ENCODE results near the gene RAB22A. TPM values are rescaled to one million over a fixed set of nuclear protein-coding genes. Genes with fewer than 3 reads are reported as not detected.

Gene RAB22A
- total RNA-seq, 1 donor from 2014 or later, result 17.8 TPM

- Histone ChIP-seq H3K36me3 (no peaks in the 10 kb centered on the region), H3K4me3 (no peak overlapping the region), H3K4me1 (no peaks in the 10 kb centered on the region), H3K27ac (no peak overlapping the region), H3K27me3 (no peaks in the 10 kb centered on the region), H3K9me3 (no peaks in the 10 kb centered on the region)
- TF ChIP-seq CTCF (IDR thresholded peaks at IDR 0.05), result no peak
- no peak for DNase-seq (ENCODE audit: low spot score in 2 of 2)
- intact Hi-C loops (cut with DNase I), result no loop called here
Measured at GRCh38 chr20:58339741-58340140, 30.2 kb downstream of the RAB22A start.

DNA sequence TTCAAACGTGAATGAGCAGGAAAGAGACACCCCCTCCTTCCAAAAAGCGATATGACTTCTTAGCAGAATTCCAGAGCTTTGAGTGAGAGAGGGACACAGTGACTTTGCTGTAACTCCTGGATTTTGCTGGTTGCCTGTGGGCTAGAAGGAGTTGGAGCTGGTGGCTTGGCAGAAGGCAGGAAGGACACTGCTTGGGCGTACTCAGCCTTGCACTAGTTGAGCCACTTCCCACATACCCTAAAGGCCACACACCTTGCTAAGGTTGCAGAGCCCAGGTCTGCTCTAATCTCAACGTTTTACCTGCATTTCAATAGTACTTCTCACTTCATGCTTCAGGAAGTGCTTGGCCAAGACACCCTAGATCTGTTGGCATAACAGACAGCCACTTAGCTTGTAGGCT is 30.6 kb downstream of the RAB22A start:
- Histone ChIP-seq H3K4me1 (no peaks in the 10 kb centered on the region), H3K27me3 (no peaks in the 10 kb centered on the region), H3K4me3 (no peak overlapping the region), H3K9me3 (no peaks in the 10 kb centered on the region), H3K27ac (no peak overlapping the region), H3K36me3 (peaks cover 2% of the 10 kb centered on the region in 2 donors)
- no peak for TF ChIP-seq CTCF (IDR thresholded peaks at IDR 0.05)
- intact Hi-C loops (cut with DNase I), result no loop called here
- DNase-seq (ENCODE audit: low spot score in 2 of 2), result no peak

- Histone ChIP-seq H3K4me3 (no peak overlapping the region), H3K36me3 (peaks cover 9% of the 10 kb centered on the region in 2 donors), H3K27ac (no peak overlapping the region), H3K4me1 (no peaks in the 10 kb centered on the region), H3K27me3 (no peaks in the 10 kb centered on the region), H3K9me3 (no peaks in the 10 kb centered on the region)
- intact Hi-C loops (cut with DNase I), result no loop called here
- DNase-seq (ENCODE audit: low spot score in 2 of 2), result no peak
- no peak for TF ChIP-seq CTCF (IDR thresholded peaks at IDR 0.05)
Measured at GRCh38 chr20:58340853-58341252, 31.3 kb downstream of the RAB22A start.

DNA sequence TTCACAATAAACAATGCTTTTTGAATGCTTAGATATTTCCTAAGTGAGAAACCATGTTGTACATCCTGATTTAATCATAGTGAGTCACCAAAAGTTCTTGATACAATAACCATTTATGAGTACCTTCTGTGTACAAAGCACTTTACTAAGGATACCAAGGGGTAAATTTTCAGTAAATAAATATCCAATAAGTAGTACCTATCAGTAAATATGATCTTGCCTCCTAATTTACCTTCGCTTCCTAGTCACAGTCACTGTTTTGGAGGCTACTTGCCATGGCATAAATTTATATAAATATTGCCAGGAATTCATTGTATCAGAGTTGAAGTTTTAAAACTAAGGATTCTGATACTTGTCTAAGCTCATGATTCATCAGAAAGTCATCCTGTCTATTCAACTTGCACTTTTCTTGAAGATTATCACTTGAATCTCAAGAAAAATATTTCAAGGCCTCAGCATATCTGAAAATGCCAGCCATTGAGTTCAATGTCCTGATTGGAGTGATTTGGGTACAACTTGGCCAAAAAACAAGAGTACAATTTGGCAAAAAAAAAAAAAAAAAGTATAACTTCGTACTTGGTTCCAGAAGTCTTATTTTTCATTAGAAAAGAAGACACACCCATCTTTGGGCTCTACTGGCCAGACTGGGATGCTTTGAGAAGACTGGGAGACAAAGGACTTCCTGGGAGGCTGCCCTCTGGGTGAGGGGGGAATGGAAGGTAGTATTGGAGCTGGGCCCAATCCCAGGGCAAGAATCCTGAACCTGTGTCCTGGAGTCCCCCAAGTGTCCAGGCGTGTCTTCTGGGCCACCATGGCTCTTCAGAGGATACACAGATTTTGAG is 32.8 kb downstream of the RAB22A start:
- DNase-seq (ENCODE audit: low spot score in 2 of 2), result no peak
- intact Hi-C loops (cut with DNase I), result no loop called here
- Histone ChIP-seq H3K4me1 (no peaks in the 10 kb centered on the region), H3K27ac (no peak overlapping the region), H3K4me3 (no peak overlapping the region), H3K27me3 (no peaks in the 10 kb centered on the region), H3K9me3 (no peaks in the 10 kb centered on the region), H3K36me3 (peaks cover 17 to 19% of the 10 kb centered on the region in 2 donors)
- no peak for TF ChIP-seq CTCF (IDR thresholded peaks at IDR 0.05)

DNA sequence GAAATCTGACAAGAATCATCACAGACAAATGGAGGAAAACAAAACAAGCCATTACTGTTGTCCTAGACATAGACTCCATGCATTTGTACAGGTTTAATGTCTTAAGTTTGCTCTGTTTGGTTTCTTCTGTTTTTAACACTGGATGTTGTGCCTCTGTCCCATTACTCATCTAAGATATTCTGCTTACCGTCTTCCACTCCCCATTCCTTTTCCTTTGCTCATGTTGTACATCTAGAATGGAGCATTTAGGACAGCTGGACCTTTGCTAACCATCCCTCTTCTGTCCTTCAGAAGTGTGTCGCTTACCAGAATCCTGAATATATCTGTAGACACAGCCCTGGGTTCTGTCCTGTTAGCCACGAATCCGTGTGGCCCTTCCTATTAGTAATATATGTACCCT is 35.2 kb downstream of the RAB22A start:
- no peak overlapping the region for H3K27ac ChIP-seq

More for the DNA sequence above, 35.2 kb downstream of the RAB22A start:
- DNase-seq (ENCODE audit: low spot score in 2 of 2), result no peak
- intact Hi-C loops (cut with DNase I), result no loop called here
- no peak overlapping the region for H3K4me3 ChIP-seq
- H3K4me1 ChIP-seq, result no peaks in the 10 kb centered on the region
- no peaks in the 10 kb centered on the region for H3K27me3 ChIP-seq
- peaks cover 17 to 19% of the 10 kb centered on the region in 2 donors for H3K36me3 ChIP-seq
- no peak for TF ChIP-seq CTCF (IDR thresholded peaks at IDR 0.05)
- no peaks in the 10 kb centered on the region for H3K9me3 ChIP-seq

All from ascending aorta (tissue), 2 donors.